K562 (cell line): ENCODE results near the gene TRAF3. TPM values are rescaled to one million over a fixed set of nuclear protein-coding genes. Genes with fewer than 3 reads are reported as not detected.

Experiments used
- ATAC-seq: fragments of 200-7000 bp; cut with Tn5 transposase; 3 replicates; pipeline ENCODE4 v1.9.1; 2020; ENCODE audit warnings: moderate library complexity
- BruUV-seq: library from RNA; stranded (reverse); fragments of 400-500 nt; replicated peaks from 2 replicates; lab custom pipeline; 2021; lab: Mats Ljungman, UMichigan
- CTCF ChIA-PET: fragments of 300-600 bp; formaldehyde crosslinking; extraction: SDS; loops from one replicate; lab custom pipeline; 2021; ENCODE audit warnings: low intra/inter-chr PET ratio; lab: Yijun Ruan, JAX
- POLR2A ChIA-PET: fragments of 300-600, 350-650 bp; sonication (Branson Sonifier 250); formaldehyde crosslinking; extraction: SDS; loops from one replicate; lab custom pipeline; 2021; ENCODE audit warnings: antibody characterized with exemption, inconsistent platforms; lab: Yijun Ruan, JAX
- DNase-seq, 4 experiments: peaks; one replicate each; pipeline versions ENCODE4 v3.0.0 to v3.0.0-alpha.2; 2011 to 2018; ENCODE audit warnings: low spot score in 3 of 4, mixed read lengths in 3 of 4; ENCODE audit errors: extremely low read depth in 1 of 4
- FAIRE-seq: peaks from 2 replicates; lab custom pipeline; 2011; peaks lifted over from hg19 to GRCh38; lab: Jason Lieb, UNC
- H2AFZ ChIP-seq: 2 replicates; pipeline ENCODE4 v1.6.0; 2011; ENCODE audit warnings: low read depth, low read length, control low read depth, inconsistent platforms
- H3K27ac ChIP-seq: fragments of 200-600 bp; 3 replicates; pipeline ENCODE4 v1.8.0; 2011; ENCODE audit warnings: low read depth, mild to moderate bottlenecking, control low read depth, inconsistent platforms, low read length, moderate library complexity, mixed read lengths; ENCODE audit errors: extremely low read depth
- H3K27me3 ChIP-seq, 2 experiments: fragments of 300-600 bp in 1 of 2; 2 replicates in 1 of 2; 3 replicates in 1 of 2; pipeline versions ENCODE4 v1.6.0 to v1.8.0; 2011; ENCODE audit warnings: inconsistent platforms in 2 of 2, low read length in 2 of 2, mild to moderate bottlenecking in 1 of 2, mixed read lengths in 1 of 2, moderate library complexity in 1 of 2; ENCODE audit not compliant: control insufficient read depth in 2 of 2, insufficient read depth in 2 of 2
- H3K36me3 ChIP-seq: fragments of 300-600 bp; 3 replicates; pipeline ENCODE4 v1.8.0; 2011; ENCODE audit warnings: mild to moderate bottlenecking, low read length, inconsistent platforms; ENCODE audit not compliant: control insufficient read depth, insufficient read depth
- H3K4me1 ChIP-seq, 2 experiments: fragments of 200-600 bp in 1 of 2; replicated peaks in 1 of 2; 2 replicates in 1 of 2; 3 replicates in 1 of 2; pipeline versions ENCODE4 v1.5.1 to v1.8.0; 2011; ENCODE audit warnings: inconsistent platforms in 2 of 2, low read length in 2 of 2, mild to moderate bottlenecking in 1 of 2, mixed read lengths in 1 of 2, moderate library complexity in 1 of 2; ENCODE audit not compliant: control insufficient read depth in 2 of 2, insufficient read depth in 2 of 2
- H3K4me2 ChIP-seq: 2 replicates; pipeline ENCODE4 v1.6.1; 2011; ENCODE audit warnings: low read length, control low read depth, inconsistent platforms, mixed read lengths; ENCODE audit not compliant: insufficient read depth
- H3K4me3 ChIP-seq: fragments of 200-600 bp; sonication (generic), shearing (Covaris generic); 2 replicates; pipeline ENCODE4 v1.5.1; 2016; ENCODE audit warnings: control low read depth, inconsistent platforms
- H3K79me2 ChIP-seq: fragments of 200-600 bp; 3 replicates; pipeline ENCODE4 v1.8.0; 2011; ENCODE audit warnings: low read length, inconsistent platforms; ENCODE audit not compliant: control insufficient read depth, insufficient read depth
- H3K9ac ChIP-seq, 2 experiments: 2 replicates each; pipeline versions ENCODE4 v1.6.0 to v1.6.1; 2011; ENCODE audit warnings: low read depth in 2 of 2, low read length in 2 of 2, control low read depth in 1 of 2, inconsistent platforms in 1 of 2, mild to moderate bottlenecking in 1 of 2, mixed read lengths in 1 of 2; ENCODE audit not compliant: insufficient read depth in 1 of 2
- H3K9me1 ChIP-seq: one replicate; pipeline ENCODE4 v1.6.0; 2011; ENCODE audit warnings: inconsistent platforms, mild to moderate bottlenecking, low read length, moderate library complexity; ENCODE audit not compliant: control insufficient read depth, insufficient read depth
- H3K9me3 ChIP-seq: replicated peaks from 2 replicates; pipeline ENCODE4 v1.5.1; 2011; ENCODE audit warnings: low read depth, low read length, inconsistent platforms; ENCODE audit not compliant: control insufficient read depth, insufficient read depth
- H4K20me1 ChIP-seq: replicated peaks from 2 replicates; pipeline ENCODE4 v1.6.1; 2011; ENCODE audit warnings: low read length, inconsistent platforms, mixed read lengths; ENCODE audit not compliant: control insufficient read depth, insufficient read depth
- C11orf30 ChIP-seq: fragments of 450-650 bp; IDR thresholded peaks from 2 replicates; pipeline ENCODE4 v1.6.1; 2016; ENCODE audit warnings: low read depth, mild to moderate bottlenecking
- DACH1 ChIP-seq: fragments of 450-650 bp; IDR thresholded peaks from 2 replicates; pipeline ENCODE4 v1.6.1; 2018; ENCODE audit not compliant: partially characterized antibody
- FOXK1 ChIP-seq: sonication (generic); formaldehyde crosslinking; IDR thresholded peaks from 2 replicates; pipeline ENCODE4 v1.8.0; 2022; ENCODE audit warnings: missing genetic modification reagents, mild to moderate bottlenecking, borderline replicate concordance
- HDAC2 ChIP-seq: fragments of 450-650 bp; IDR thresholded peaks from 2 replicates; pipeline ENCODE4 v1.6.1; 2016; ENCODE audit warnings: mild to moderate bottlenecking
- MECOM ChIP-seq: fragments of 250-450 bp; sonication (Bioruptor Pico); IDR thresholded peaks from 2 replicates; pipeline ENCODE4 v1.8.0; 2022; ENCODE audit warnings: inconsistent platforms
- PCBP1 ChIP-seq: fragments of 200-400 bp; formaldehyde crosslinking; IDR thresholded peaks from 2 replicates; pipeline ENCODE4 v1.6.1; 2018; ENCODE audit warnings: mild to moderate bottlenecking, low read depth, low read length; ENCODE audit not compliant: poor library complexity, severe bottlenecking
- TAF1 ChIP-seq: IDR thresholded peaks from 2 replicates; pipeline ENCODE4 v1.6.1; 2011; ENCODE audit warnings: mild to moderate bottlenecking, low read length, moderate library complexity; ENCODE audit not compliant: insufficient read depth, control insufficient read depth, severe bottlenecking; ENCODE audit errors: extremely low read depth
- UBTF ChIP-seq, 2 experiments: IDR thresholded peaks; 2 replicates each; pipeline ENCODE4 v1.6.1; 2012; ENCODE audit warnings: improper control_type of control experiment in 2 of 2, low read depth in 2 of 2, low read length in 2 of 2, borderline replicate concordance in 1 of 2
- ZNF23 ChIP-seq: fragments of 250-450 bp; sonication (Bioruptor Pico); IDR thresholded peaks from 2 replicates; pipeline ENCODE4 v1.4.0; 2020; ENCODE audit warnings: mild to moderate bottlenecking
- ZNF316 ChIP-seq: fragments of 450-650 bp; IDR thresholded peaks from 2 replicates; pipeline ENCODE4 v1.6.1; 2016
- ZNF41 ChIP-seq: fragments of 250-450 bp; sonication (Bioruptor Pico); conservative IDR thresholded peaks from 2 replicates; pipeline ENCODE4 v1.4.0; 2020; ENCODE audit warnings: mild to moderate bottlenecking
- ZNF431 ChIP-seq: sonication (generic); formaldehyde crosslinking; IDR thresholded peaks from 2 replicates; pipeline ENCODE4 v1.8.0; 2022; ENCODE audit warnings: mild to moderate bottlenecking, missing genetic modification reagents
- WGBS: fragments of 100-300 bp; shearing (Covaris generic); methylation state at CpG from one replicate; pipeline ENCODE4 v1.1.6; 2016; ENCODE audit warnings: low coverage, mixed read lengths; ENCODE audit not compliant: insufficient coverage; ENCODE audit errors: missing lambda C conversion rate; 5-methylcytosine and 5-hydroxymethylcytosine counted together
- in situ Hi-C: fragments of 300-500 bp; cut with MboI; formaldehyde crosslinking; loops from 4 replicates; pipeline ENCODE4 v1.15.0; 2018; ENCODE audit warnings: inconsistent platforms, mixed read lengths
- intact Hi-C: fragments of 100-400 bp; cut with micrococcal nuclease; formaldehyde crosslinking; loops from 2 replicates; pipeline ENCODE4 v1.14.2; 2022
- polyA plus RNA-seq, 8 experiments: library from polyadenylated mRNA; depleted of rRNA in 4 of 8; stranded (reverse) in 5 of 8; unstranded in 3 of 8; fragments of >200 nt; fragmentation: Nextera tagmentation in 2 of 8; fragmentation: Illumina TruSeq in 1 of 8; extraction: Ambion mirVana in 2 of 8; extraction: Trizol in 1 of 8; gene quantifications; 2 replicates each; pipeline versions ENCODE4 v1.2.1 to v1.2.3, GENCODE V29; 2011 to 2014; ENCODE audit warnings: inconsistent platforms in 1 of 8, missing spikeins in 1 of 8
- total RNA-seq, 7 experiments: library from RNA; depleted of rRNA in 6 of 7; stranded (reverse); fragments of >200 nt in 6 of 7; fragmentation: Illumina TruSeq in 2 of 7; extraction: Trizol in 2 of 7; gene quantifications; 2 replicates each; pipeline versions ENCODE4 v1.2.1 to v1.2.3, GENCODE V29; 2011 to 2021; ENCODE audit warnings: low replicate concordance in 1 of 7

TRAF3 gene
- total and polyA plus RNA-seq, 9 of the 15 experiments (the other 6 are each of a cell fraction or from before 2014, with no cell fraction given): 0.52 to 21.3 (median 9.9) TPM

DNA sequence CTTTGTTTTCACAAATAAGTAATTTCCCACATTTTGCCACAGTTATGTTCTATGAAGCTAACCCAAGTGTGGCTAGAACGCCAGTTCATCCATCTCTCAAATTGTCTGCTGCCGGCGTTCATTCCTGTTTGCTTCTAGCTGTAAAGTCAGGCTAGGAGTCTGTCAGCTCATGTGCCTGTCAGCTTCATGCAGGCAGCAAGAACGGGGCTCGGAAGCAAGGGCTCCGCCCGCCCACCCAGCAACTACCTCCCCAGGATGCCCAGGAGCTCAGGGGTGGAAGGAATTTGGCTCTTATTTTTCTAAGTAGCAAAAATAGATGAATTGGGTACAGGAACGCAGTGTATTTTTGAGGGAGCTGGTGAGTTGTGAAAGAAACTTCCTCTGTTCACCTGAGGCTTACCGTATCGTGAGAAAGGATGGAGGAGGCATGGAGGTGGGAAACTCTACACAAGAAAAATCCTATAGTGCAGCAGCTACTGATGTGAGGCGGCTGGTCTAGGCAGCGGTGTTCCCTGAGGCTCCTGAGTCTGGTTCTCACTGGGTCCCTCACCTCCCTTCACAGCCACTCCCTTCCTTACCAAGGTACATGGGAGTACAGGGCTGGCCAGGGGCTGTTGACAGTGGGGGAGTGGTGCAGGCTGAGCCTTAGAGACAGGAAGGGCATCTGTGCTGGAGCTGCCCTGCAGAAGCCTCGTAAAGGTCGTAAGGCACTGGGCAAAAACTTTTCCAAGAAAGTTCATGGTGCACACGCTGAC is 90.8 kb downstream of the TRAF3 start (continued):
- TF ChIP-seq FOXK1 (CRISPR knock-in tag) (no peak), PCBP1 (no peak), ZNF431 (no peak), MECOM (CRISPR knock-in tag) (no peak), UBTF (IDR thresholded peaks at IDR 0.05; ENCODE audit: borderline replicate concordance in 1 of 2, low read depth in 2 of 2, low read length in 2 of 2) (no peak)

GRCh38 chr14:102868956-102869547 is 91.8 kb downstream of the TRAF3 start:
- FAIRE-seq (no peak), ATAC-seq (no peak), DNase-seq (no peak)
- peaks cover 19% of the 10 kb centered on the region; the same call in 2 of the 3 replicates for H3K36me3 ChIP-seq
- H3K79me2 ChIP-seq: peaks cover 3% of the 10 kb centered on the region; the same call in 1 of the 3 replicates
- H3K9ac ChIP-seq: no peak overlapping the region
- H3K4me3 ChIP-seq: no peak overlapping the region
- no peak overlapping the region for H3K27ac ChIP-seq
- no peaks in the 10 kb centered on the region for H3K9me1 ChIP-seq
- intact Hi-C loops (no loop called here), in situ Hi-C loops (no loop called here)
- no peak overlapping the region for H3K4me2 ChIP-seq
- H2AFZ ChIP-seq: no peak overlapping the region
- WGBS: 95% methylated on average over 8 of the region's 8 CpGs
- H4K20me1 ChIP-seq: no peaks in the 10 kb centered on the region
- CTCF ChIA-PET: no interaction called here
- peaks cover 0 to 3% of the 10 kb centered on the region in 2 experiments; a peak in 2 of 5 replicates for H3K4me1 ChIP-seq
- BruUV-seq: no TSS peak
- no peaks in the 10 kb centered on the region for H3K9me3 ChIP-seq
- POLR2A ChIA-PET: no interaction called here
- no peaks in the 10 kb centered on the region for H3K27me3 ChIP-seq
- TF ChIP-seq HDAC2 (no peak), ZNF316 (no peak), DACH1 (no peak), ZNF41 (CRISPR knock-in tag) (no peak), C11orf30 (no peak), TAF1 (no peak), ZNF23 (no peak)
